Left colon (tissue), 2 donors: Measurements from ENCODE around the gene TSPAN32. TPM values are rescaled to one million over a fixed set of nuclear protein-coding genes. Genes with fewer than 3 reads are reported as not detected.

Experiments
- ATAC-seq: fragments of 200-7000 bp; cut with Tn5 transposase; one replicate; pipeline ENCODE4 v1.9.1; 2020; ENCODE audit warnings: mild to moderate bottlenecking, moderate library complexity
- DNase-seq, 2 donors: peaks; one replicate each; pipeline ENCODE4 v3.0.0-alpha.2; 2020
- intact Hi-C, 2 donors: fragments of 100-400 bp; cut with DNase I in 1 of 2; cut with micrococcal nuclease in 1 of 2; formaldehyde crosslinking; loops; one replicate each; pipeline versions ENCODE4 v1.11.2 to v1.14.0; 2022; cut with DNase I, micrococcal nuclease
- total RNA-seq, 2 donors: library from RNA; stranded (reverse); fragmentation: NEBNext Ultra II Directional; extraction: Animal tissue kit (Norgen Biotek cat#: 25700); gene quantifications; one replicate each; pipeline ENCODE4 v1.2.1, GENCODE V29; 2021
- donor health status: DM: no; HTN: no; CAD: no.
- donor health status: DM: yes; HTN: yes; CAD: no.

The TSPAN32 gene
- total RNA-seq, 2 donors from 2014 or later, result 1.3 TPM; not detected in 1

DNA sequence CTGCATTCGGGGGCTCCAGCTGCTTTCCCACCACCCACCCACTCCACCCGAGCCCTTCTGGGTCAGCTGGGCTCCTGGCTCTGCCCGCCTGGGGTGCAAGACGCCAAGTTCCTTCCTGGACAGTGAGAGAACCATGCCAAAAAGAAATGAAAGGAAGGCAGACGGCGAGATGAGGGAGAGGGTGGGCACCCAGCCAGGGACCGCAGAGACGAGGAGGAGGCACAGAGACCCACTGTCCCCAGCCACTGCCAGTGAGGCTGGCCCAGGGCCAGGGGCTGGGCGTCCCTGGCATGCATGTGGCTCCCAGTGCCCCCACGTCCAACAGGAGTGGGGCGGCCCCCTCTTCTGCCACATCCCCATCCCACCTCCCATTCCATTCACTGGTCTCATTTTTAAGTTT, 64.5 kb downstream of the TSPAN32 start:
- no peak for DNase-seq
- intact Hi-C loops, result no loop called here
- no peak for ATAC-seq

GRCh38 chr11:2366733-2367132, 64.9 kb downstream of the TSPAN32 start:
- intact Hi-C loops, result no loop called here
- DNase-seq (no peak), ATAC-seq (no peak)

DNA sequence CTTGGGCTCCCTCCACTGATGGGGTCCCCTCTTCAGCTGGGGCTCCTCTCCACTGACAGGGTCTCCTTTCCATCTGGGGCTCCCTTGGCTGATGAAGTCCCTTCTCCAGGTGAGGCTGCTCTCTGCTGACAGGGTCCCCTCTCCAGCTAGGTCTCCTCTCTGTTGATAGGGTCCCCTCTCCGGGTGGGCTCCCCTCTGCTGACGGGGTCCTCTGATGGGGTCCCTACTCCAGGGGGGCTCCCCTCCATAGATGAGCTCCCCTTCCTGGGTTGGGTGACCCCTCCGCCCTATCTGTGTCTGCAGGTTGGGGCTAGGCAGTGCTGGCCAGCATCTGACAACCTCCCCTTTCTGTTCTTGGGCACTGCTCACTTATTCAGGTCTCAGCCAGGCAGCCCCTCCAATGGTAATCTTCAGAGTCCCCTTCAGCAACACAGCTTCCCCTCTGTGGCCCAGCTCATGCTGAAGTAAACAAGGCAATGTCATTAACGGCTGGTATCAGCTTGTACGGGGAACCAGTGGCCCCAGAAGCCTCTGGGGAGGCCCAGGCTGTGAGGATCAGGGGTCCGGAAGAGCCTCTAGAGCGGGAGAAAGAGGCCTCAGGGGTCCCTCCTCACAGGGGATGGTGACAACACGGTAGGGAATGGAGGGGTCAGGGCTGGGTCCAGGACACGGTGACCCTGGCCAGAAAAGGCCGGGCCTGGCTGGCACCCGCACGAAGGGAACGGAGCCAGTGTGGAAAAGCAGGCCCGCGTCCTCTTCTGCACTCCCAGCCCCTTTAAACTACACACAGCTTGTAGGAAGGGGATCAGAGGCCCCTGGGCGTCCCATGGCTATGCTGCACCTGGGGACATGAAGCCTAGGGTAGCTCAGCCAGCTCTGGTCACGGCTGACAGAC, 65.7 kb downstream of the TSPAN32 start:
- no peak for ATAC-seq

More for the DNA sequence above, 65.7 kb downstream of the TSPAN32 start:
- intact Hi-C loops, result no loop called here
- DNase-seq, result no peak

Other genes with a start within 250 kb of the TSPAN32 start
- 10 to 100 TPM in 1 of 2 donors, 1 to 10 TPM in 1; 7.3 to 10.8 TPM for gene IGF2, start 162.6 kb upstream of the TSPAN32 start, total RNA-seq
- 1 to 10 TPM in 1 of 2 donors, not detected in 1; 1.3 TPM for gene INS, start 140.8 kb upstream of the TSPAN32 start, total RNA-seq
- not detected for gene TH, start 130.2 kb upstream of the TSPAN32 start, total RNA-seq
- 10 to 100 TPM in 1 of 2 donors, 1 to 10 TPM in 1; 6.3 to 10.4 TPM for gene ASCL2, start 31.4 kb upstream of the TSPAN32 start, total RNA-seq
- under 1 TPM; 0.15 to 0.78 TPM for gene C11orf21, start 95 bp upstream of the TSPAN32 start, total RNA-seq
- gene CD81, start 75.3 kb downstream of the TSPAN32 start, total RNA-seq, result 100 to 1,000 TPM; 111 to 217 TPM
- gene TSSC4, start 98.7 kb downstream of the TSPAN32 start, total RNA-seq, result 10 to 100 TPM; 39.9 to 40.4 TPM
- 1 to 10 TPM; 2.0 to 3.8 TPM for gene TRPM5, start 142.5 kb downstream of the TSPAN32 start, total RNA-seq
- gene KCNQ1, start 143.0 kb downstream of the TSPAN32 start, total RNA-seq, result 10 to 100 TPM; 42.8 to 56.8 TPM